GM18511 (cell line): ENCODE results near the gene MTA1.

Source experiments
- ATAC-seq: cut with Tn5 transposase; IDR thresholded peaks from one replicate; pipeline ENCODE4 v1.9.1; 2021; ENCODE audit warnings: mild to moderate bottlenecking, moderate library complexity; ENCODE audit not compliant: unreplicated experiment

Gene MTA1

GRCh38 chr14:105485739-105486162 lies 66.1 kb downstream of the MTA1 start:
- no peak for ATAC-seq

GRCh38 chr14:105486163-105486973 lies 66.7 kb downstream of the MTA1 start, which contains the start of gene CRIP1:
Gene CRIP1 (plus strand): TSS chr14:105486886. CDS start chr14:105487260, 374 bp downstream.
- no peak for ATAC-seq

- no peak for ATAC-seq
Measured at GRCh38 chr14:105486974-105487448, 67.4 kb downstream of the MTA1 start.

GRCh38 chr14:105487449-105487985 lies 67.9 kb downstream of the MTA1 start:
- no peak for ATAC-seq

GRCh38 chr14:105487986-105488777 lies 68.6 kb downstream of the MTA1 start:
- ATAC-seq, result no peak

- no peak for ATAC-seq
Measured at GRCh38 chr14:105488781-105489541, 69.3 kb downstream of the MTA1 start.

- ATAC-seq, result no peak
Measured at GRCh38 chr14:105489542-105490266, 70.1 kb downstream of the MTA1 start.

- ATAC-seq, result peak; percentile 2
Measured at GRCh38 chr14:105490267-105490571, 70.6 kb downstream of the MTA1 start.

GRCh38 chr14:105490572-105491365 lies 71.1 kb downstream of the MTA1 start, which contains the start of gene TEDC1:
Gene TEDC1 (plus strand): TSS chr14:105491246. CDS start chr14:105491376, 130 bp downstream.
- ATAC-seq, result peak; percentile 75

- no peak for ATAC-seq
Measured at GRCh38 chr14:105491366-105491973, 71.8 kb downstream of the MTA1 start.

GRCh38 chr14:105492031-105492970 lies 72.7 kb downstream of the MTA1 start:
- ATAC-seq, result no peak

GRCh38 chr14:105492971-105493871 lies 73.6 kb downstream of the MTA1 start:
- no peak for ATAC-seq

GRCh38 chr14:105493921-105494605 lies 74.4 kb downstream of the MTA1 start:
- ATAC-seq, result no peak

- no peak for ATAC-seq
Measured at GRCh38 chr14:105494606-105494929, 74.9 kb downstream of the MTA1 start.

- ATAC-seq, result no peak
Measured at GRCh38 chr14:105495101-105495989, 75.7 kb downstream of the MTA1 start.
